NCI-H2196 (cell line): Measurements from ENCODE around the gene ETS1.

Experiments used
- DNase-seq: peaks from one replicate; lab custom pipeline; 2025; ENCODE audit not compliant: unreplicated experiment; lab: John Stamatoyannopoulos, UW

The ETS1 gene

DNA sequence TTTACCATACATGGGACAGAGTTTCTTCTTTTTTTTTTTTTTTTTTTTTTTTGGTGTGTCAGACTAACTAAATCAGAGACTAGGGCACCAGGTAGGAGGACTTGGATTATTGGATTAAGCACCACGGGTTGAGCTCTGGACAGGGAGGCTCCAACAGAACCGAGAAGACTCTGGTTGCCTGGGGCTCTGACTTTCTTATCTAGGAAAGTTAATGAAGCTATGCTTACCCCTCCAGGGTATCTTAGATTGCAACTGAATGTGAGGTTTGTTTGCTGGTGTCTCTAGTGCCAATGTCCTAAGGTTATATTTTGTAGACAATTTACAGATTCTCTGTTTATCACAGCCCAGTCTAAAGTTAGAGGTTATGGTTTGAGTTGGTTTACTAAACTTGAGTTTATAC is 18.1 kb downstream of the ETS1 start:
- no peak for DNase-seq

DNA sequence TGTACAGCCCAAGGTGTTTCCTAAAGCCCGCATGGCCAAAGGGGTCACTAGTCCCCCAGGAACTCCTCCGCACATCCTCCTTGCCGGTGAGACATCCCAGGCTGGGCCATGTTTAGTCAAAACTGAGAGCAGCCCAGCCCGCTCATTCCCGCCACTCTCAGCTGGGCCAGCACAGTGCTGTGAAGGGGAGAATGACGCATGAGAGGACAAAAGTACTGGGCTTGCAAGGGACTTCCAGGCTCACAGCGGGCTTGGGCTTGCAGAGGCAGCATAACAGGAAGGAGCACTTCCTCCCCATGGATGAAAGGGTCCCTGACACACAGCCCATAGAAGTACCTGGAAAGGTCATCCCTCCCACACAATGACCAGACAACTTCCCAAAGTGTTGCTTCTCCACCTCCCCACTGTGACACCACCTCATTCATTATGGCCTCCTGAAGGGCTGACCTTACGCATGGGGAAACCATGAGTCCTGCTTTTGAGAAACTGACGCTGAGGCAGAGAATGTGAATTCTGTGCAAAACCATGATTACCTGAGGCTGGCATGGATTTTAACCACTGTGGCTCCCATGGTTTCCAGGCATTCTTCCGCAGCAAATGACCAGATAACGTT is 19.1 kb downstream of the ETS1 start:
- DNase-seq = no peak

DNA sequence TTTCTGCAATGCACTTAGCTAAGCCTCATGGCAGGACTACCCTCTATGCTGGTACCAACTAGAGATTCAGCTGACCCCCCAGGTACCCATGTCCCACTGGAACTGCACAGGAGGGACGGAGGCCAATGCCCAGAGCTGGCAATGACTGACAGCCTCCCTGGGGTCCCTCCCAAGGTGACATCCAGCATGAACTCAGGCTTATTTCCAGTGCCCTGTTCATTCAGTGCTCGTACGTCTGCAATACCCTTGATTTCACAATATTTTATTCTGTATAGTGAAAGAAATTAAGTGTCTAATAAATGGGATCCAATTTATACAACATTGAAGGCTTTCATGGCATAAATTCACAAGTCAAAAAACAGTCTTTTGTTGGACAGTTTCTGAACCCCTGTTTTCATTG is 20.2 kb downstream of the ETS1 start:
- no peak for DNase-seq

DNA sequence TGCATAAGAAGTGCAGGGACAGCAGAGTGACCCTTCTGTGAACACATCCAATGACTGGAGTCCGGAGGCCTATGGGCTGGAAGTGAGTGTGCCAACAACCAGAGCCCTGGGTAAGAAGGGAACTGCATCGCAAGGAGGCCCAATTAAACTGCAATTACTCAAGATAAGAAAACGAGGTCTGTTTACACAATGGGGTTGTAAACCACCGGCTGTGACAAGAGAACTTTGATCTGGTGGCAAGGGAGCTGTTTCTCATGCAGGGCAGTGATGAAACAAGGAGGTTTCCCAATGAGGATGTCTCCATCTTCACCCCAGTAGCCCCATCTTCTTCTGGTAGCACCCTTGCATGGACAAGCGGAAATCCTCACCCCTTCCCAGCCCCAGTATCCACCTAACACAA is 21.5 kb downstream of the ETS1 start:
- no peak for DNase-seq

DNA sequence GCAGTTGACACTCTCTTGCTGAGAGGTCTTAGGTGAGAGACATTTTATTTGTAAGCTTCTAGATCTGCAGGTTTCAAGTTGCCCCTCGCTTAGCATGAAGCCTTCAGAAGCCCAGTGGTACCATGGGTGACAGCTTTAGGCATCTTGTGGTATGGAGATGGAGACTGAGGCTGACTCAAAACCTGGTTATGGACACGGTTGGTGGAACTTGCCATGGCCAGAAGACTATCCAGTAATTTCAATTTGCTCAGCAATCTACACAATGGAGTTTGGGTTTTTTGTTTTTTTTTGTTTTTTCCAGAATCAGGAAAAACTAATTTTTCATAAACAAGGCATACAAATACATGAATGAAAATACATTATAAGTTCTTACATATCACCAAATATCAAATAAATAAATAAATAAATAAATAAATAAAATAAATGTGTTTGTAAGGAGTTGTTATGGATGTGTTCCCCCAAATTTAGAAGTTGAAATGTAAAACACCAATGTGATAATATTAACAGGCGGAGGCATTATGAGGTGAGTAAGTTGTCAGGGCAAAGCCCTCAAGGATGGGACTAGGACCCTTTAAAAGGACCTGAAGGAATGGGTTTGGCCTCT is 22.6 kb downstream of the ETS1 start:
- no peak for DNase-seq

DNA sequence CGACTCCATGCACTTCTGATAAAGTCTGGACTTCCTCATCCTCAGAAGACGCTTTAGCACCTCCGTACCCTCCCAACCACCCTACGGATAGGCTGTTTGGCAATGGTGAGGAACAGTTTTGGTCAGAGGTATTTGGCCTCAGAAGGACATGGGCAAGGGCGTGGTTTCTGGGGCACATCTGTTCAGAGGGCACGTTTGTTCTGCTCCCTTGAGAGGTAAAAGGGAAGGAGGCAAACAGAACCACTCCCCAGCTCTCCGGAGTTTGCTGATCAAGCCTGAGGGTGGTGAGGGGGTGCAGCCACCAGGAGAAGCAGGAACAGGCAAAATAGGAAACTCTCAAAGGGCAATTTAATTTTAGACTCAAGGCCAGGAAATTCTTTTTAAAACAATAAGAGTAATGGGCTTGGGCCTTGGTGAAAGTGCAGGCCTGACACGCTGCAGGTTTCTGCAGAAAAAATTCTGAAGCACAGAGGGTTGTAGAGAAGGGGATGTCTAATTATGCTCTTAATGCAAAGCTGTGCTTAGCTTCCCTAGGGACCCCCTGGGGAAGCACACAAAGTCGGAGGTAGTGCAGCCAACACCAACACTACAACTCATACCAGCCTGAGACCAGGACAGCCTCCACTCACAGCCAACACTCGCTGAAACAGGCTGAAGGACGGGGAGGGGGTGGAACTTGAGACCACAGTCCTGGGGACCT is 23.3 kb downstream of the ETS1 start:
- no peak for DNase-seq

DNA sequence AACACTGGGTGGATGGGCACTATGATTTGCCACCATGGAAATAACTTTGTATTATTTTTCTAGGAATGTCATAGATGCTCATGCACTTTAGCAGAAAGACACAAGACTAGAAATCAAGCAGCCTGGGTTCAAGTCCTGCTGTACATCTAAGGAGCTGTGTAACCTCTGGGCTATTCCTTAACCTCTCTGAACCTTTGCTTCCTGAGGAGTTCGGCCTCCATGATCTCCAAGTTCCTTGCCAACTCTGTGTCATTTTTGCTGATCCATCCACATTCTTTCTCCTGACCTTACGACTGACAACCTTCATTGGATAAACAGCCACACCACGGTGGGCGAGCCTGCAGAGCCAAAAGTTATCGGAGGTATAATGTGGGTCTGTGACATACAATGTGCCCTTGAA is 24.1 kb downstream of the ETS1 start:
- no peak for DNase-seq

DNA sequence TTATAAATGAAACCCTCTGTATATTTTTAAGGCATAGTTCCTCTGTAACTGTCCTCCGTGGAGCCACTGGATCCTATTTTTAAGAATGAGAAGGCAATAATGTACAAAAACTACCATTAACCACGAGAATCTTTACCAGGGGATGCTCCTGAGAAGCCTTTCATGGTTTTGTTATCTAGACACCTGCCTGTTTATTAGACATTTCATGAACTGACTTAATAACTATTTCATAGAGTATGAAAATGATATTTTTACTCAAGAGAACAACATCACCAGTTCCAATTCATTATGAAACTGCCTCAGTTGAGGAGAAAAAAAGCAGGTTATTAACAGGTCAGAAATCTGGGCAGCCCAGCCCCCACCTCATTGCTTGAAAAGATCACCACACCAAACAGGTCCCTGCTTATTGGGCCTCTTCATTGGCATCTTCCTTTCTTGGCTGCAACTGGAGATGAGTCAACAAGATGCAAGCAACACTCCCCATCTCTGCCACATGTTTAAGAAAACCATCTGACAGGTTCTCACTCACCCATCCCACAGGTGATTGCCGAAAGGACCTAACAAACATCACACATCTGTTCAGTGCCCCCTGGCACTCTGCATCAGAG is 27.8 kb downstream of the ETS1 start:
- no peak for DNase-seq

DNA sequence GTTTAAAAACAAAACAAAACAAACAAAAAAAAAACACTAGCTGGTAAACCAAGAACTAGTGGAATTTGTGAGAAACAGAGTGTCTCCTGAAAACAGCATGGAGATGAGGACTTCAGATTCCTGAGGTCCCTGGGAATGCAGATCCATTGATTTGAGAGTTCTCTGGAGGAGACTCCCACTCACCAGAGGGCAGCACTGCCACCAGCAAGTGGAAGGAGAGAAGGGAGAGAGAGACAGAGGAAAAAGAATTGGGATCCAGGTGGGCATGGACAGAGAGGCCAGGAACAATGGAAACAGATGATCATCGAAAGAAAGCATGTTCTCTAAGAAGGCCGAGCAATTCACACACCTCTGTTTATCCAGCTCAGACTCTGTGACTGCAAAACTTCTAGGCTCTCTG is 31.8 kb downstream of the ETS1 start:
- no peak for DNase-seq

DNA sequence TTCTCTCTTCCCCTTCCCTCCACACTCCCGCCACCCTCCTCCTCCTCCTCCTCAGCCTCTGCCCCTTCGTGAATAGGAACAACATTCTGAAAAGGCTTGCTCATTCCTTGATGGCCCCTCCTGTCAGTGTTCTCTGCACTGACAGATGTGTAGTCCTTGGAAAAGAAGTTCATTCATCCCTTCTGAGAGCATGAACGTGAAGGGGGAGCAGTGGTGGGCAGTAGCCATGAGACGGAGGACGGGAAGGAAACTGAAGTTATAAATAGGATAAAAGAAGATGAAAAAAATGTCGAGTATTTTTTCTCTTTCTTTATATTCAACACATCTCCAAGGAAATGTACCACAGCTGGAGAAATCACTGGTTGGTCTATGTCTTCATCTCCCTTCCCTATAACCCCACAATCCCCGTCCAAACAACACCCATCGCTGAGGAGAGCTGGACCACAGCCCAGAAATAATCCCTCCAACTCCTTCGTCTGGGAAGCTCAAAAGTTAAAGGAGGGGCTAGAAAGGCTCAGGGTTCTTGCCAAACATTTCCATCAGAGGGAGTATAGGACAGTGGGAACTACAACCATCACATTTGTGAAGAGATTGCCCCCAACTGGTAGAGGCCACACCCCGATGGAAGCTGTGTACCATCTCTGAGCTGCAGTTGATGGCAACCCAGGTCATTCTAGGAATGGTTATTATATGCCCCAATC is 33.5 kb downstream of the ETS1 start:
- no peak for DNase-seq

DNA sequence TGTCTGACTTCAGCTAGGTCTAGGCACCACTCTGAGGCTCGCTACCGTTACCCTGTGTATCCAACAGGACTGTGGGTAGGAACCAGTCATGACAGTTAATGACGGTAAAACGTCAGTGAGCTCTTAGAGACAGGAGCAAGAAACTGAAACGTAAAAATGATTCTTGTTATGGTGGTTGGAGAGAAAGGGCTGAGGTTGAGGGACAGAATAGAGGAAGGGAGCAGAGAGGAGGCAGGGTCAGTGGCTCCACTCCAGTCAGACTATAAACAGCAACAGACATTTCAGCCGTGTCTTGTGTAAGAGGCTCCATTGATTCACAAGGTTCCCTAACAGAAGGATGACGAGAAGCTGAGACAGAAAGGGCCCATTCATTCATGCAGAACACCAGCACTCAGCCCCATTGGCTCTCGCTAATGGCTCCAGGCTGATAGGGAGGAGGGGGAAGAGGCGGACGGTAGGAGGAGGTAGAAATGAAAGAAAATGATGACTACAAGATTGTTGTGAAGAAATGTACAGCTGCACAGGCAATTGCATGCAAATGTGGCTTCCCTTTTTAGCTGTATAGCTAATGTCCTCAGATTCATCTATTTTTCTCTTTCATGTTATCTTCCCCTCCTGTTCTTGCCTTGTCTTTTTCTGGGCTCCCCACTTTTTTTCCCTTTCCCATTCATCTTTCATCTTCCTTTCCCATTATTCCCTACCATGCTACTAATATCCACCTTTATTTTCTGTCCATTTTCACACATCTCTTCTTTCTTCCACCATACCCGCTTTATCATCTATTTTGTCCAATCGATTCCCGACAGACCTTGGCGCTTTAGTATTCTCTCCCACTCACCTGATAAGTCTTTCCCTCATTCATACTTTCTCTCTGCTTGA is 34.3 kb downstream of the ETS1 start:
- no peak for DNase-seq

DNA sequence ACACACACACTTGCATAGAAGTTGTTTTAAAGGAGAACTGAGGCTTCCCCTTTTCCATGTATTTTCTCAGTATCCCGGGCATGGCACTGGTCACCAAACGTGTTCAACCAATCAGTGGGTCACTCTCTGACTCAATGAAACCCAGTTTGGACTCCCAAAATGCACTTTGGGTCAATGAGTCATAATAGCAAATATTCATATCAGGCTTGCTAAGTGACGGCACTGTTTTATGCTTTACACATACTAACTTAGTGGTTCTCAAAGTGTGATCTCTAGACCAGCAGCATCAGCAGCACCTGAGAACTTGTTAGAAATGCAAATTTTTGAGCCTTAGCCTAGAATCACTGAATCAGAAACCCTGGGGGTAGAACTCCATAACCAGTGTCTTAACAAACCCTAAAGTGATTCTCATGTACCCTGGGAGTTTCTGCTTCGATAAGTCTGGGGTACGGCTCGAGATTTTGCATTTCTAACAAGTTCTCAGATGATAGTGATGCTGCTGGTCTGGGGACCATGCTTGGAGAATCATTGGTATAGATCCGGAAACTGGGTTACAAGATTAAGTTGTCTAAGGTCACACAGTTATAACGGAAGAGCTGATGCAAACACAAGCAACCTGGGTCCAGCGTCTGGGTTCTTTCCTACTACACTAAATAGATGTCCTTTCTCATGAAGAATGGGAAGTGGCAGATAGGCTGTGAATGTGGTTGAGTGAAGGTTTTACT is 35.6 kb downstream of the ETS1 start:
- no peak for DNase-seq

DNA sequence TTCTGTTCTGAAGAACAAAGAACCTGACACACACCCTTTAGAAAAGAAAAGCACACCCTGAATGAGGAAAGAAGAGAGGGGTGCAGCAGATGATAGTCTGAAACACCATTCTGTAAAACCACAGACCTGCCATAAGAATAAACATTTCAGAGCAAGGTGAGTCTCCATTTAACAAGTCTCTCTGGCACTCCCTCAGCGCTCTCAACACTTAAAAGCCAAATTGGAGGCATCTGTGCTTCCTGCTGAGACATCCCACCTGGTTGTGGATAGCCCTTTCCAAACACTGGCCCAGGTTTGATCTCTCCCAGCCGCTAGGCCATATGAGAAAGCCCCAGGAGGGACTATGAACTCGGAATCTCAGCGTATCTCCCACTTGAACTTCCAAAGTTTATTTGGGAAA is 36.3 kb downstream of the ETS1 start:
- no peak for DNase-seq

DNA sequence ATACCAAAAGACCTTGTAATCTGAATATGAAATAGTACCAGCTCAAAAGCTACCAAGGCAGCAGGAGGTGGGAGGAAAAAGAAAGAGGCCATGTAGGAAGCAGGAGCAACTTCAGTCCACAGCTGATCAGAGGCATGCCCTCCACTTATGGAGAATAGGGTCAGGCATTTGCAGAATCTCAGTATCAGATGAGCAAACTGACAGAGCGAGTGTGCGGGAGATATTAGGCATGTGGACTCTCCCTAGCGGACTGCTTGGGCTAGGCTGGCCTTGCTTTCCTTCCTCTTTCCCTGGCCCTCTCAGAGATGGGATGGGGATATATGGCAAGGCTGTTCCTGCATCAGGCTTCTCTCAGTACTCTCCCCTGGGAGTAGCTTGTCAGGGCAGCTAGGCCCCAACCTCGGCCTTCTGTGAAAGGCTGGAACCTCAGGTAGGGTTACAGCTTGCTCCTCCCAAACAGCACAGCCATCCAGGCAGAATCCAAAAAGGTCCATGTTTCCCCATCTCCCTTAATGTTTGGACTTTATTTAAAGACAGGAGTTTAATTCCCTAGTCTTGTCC is 37.0 kb downstream of the ETS1 start:
- no peak for DNase-seq

DNA sequence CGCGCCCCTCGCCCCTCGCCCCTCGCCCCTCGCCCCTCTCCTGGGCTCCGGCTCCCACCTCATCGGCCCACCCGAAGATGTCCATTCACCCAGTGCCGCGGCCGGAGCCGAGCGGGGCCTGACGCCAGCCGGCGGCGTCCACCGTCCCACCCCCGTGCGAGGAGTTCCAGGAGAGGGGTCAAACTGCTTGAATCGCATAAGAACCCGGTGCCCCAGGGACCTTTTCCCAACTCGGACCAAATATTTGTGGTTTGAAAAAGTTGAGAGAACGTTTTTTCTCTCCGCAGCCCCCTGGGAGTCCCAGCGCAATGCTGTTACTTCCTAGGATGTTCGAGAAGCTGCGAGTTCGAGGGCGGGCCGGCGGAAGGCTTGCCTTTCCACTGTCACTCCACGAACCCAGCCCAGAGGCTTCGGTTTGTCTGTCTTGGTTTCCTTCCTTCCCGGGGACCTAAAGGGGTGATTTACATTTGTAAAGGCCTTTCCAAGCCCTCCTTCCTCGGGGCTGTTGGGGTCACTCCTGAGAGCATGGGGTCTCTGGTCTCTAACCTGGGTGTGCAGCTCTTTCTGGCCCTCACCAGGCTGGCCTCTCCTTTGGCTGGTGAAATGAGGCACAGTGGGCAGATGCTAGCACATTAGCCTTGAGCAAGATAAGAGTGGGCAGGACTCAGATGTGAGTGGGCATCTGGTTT is 38.0 kb downstream of the ETS1 start:
- DNase-seq = no peak

DNA sequence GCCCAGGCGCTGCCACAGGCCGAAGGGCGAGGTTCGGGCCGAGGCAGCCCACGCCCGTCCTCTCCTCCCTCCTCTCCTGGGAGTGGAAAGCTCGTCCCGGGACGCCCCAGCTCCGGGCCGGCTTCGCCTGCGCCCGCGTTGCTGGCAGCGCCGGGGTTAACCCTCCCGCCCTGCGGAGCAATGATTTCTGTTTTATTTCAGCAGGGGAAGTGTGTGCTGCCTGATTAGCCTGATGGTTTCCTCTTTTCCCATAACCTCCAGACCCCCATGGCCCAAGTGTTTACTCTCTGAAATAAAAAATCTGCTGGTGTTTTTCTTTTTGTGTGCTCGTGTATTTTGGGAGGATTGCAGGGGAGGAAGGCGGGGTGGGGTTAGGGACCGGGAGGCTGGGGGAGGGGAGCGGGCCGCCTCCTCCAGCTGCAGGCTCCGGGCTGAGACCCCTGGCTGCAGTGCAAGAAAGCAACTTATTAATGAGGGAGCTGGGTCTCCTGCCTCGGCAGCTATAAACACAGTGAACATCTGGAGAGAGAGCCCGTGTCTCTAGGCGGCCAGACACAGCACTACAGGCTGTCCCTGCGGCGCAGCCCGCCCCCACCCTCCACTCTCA is 38.6 kb downstream of the ETS1 start:
- DNase-seq = no peak

DNA sequence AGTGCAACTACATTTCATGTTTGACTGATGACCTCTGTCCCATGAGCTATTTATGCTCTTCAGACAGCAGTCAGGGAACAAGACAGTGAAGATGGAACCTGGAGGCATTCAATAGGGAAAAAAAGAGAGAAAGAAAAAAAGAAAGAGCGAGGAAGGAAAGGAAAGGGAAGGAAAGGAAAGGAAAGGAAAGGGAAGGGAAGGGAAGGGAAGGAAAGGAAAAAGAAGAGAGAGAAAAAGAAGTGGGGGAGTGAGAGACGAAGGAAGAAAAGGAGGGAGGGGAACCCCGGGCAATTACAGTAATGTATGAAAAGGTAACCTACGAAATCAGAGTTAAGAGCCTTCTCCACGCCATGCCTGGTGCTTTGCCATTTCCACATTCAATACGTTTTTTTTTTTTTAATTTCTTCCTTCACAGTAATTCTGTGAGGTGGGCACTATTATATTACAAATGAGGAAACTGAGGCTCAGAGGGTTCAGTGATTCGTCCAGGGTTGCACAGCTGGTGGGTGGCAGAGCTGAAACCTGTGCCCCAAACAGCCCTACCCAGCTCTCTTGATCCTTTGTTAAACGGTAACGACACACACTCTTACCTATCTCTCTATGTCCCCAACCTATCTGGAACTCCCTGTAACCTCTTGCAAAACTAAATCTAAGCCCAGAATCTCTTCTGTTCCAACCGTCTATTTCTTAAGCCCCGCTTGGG is 39.3 kb downstream of the ETS1 start:
- DNase-seq = no peak

DNA sequence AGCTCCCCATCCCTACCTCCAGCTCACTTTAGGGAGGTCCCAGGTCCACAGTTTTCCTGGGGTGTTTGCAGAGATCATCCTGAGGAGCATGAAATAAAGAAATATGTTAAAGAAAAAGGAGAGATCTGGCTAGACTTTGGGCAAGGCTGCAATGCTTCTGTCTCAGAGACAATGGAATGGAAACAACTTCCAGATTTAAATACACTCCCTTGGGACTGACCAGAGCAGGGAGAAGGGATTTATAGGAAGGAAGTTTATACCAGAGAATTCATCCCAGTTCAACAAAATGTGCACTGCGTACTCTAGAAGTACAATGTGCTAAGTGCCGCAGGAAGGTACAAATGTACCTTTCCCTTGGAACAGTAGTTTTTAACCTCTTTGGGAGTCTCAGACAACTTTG is 40.4 kb downstream of the ETS1 start:
- no peak for DNase-seq
